B cell (primary cell): ENCODE measurements around the gene CARD10. TPM values are rescaled to one million over a fixed set of nuclear protein-coding genes. Genes with fewer than 3 reads are reported as not detected.
A peak's percentile ranks its signal among the peaks of the same experiment; 100 is the strongest.

Source experiments
- ATAC-seq: fragments of 200-7000 bp; cut with Tn5 transposase; one replicate; pipeline ENCODE4 v1.10.0; 2021; ENCODE audit warnings: low read depth, mild to moderate bottlenecking, moderate number of reproducible peaks, moderate library complexity
- CTCF ChIA-PET: fragments of 350-600 bp; sonication (Branson Sonifier 250); formaldehyde crosslinking; loops from one replicate; lab custom pipeline; 2021; ENCODE audit warnings: antibody characterized with exemption, inconsistent platforms; lab: Charles Lee
- POLR2A ChIA-PET: fragments of 350-600 bp; sonication (Branson Sonifier 250); formaldehyde crosslinking; loops from one replicate; lab custom pipeline; 2021; ENCODE audit warnings: antibody characterized with exemption; lab: Charles Lee
- DNase-seq: peaks from one replicate; pipeline ENCODE4 v3.0.0; 2013
- H2AFZ ChIP-seq: 2 replicates; pipeline ENCODE4 v1.6.1; 2012; ENCODE audit warnings: mild to moderate bottlenecking, low read depth, low read length; ENCODE audit not compliant: insufficient read depth, poor library complexity, severe bottlenecking
- H3K27ac ChIP-seq, 2 donors: 1 replicate in 1 of 2; 2 replicates in 1 of 2; pipeline ENCODE4 v1.5.1; 2012 to 2013; ENCODE audit warnings: low read length in 2 of 2, mild to moderate bottlenecking in 2 of 2, moderate library complexity in 1 of 2
- H3K27me3 ChIP-seq, 4 experiments: fragments of 200-600 bp in 1 of 4; sonication (generic) in 1 of 4; replicated peaks in 1 of 4; 1 replicate in 2 of 4; 2 replicates in 2 of 4; pipeline versions ENCODE4 v1.6.1 to v1.7.0; 2013 to 2016; ENCODE audit warnings: low read length in 3 of 4, mild to moderate bottlenecking in 2 of 4, mixed read lengths in 1 of 4, moderate library complexity in 1 of 4; ENCODE audit not compliant: insufficient read depth in 4 of 4, control insufficient read depth in 3 of 4; ENCODE audit errors: control extremely low read depth in 1 of 4
- H3K36me3 ChIP-seq, 2 experiments: replicated peaks in 1 of 2; 1 replicate in 1 of 2; 2 replicates in 1 of 2; pipeline versions ENCODE4 v1.6.1 to v1.7.1; 2013; ENCODE audit warnings: low read length in 1 of 2; ENCODE audit not compliant: insufficient read depth in 2 of 2, control insufficient read depth in 1 of 2; ENCODE audit errors: control extremely low read depth in 1 of 2, extremely low read depth in 1 of 2
- H3K4me1 ChIP-seq, 2 donors: fragments of 200-600 bp in 1 of 2; sonication (generic) in 1 of 2; 1 replicate in 1 of 2; 2 replicates in 1 of 2; pipeline versions ENCODE4 v1.5.1 to v1.6.1; 2013 to 2017; ENCODE audit warnings: low read length in 2 of 2; ENCODE audit not compliant: control insufficient read depth in 2 of 2, insufficient read depth in 2 of 2
- H3K4me2 ChIP-seq: replicated peaks from 2 replicates; pipeline ENCODE3; 2012; ENCODE audit warnings: mild to moderate bottlenecking, low read depth, low read length; ENCODE audit not compliant: poor library complexity, severe bottlenecking
- H3K4me3 ChIP-seq, 5 experiments: fragments of 200-600 bp in 1 of 5; sonication (generic) in 1 of 5; 1 replicate in 3 of 5; 2 replicates in 2 of 5; pipeline versions ENCODE4 v1.5.1 to v1.7.0; 2011 to 2016; ENCODE audit warnings: low read length in 4 of 5, mild to moderate bottlenecking in 4 of 5, low read depth in 2 of 5, control low read depth in 1 of 5, moderate library complexity in 1 of 5; ENCODE audit not compliant: insufficient read depth in 1 of 5; ENCODE audit errors: control extremely low read depth in 1 of 5, extremely low read depth in 1 of 5
- H3K79me2 ChIP-seq: fragments of 200-600 bp; sonication (generic); one replicate; pipeline ENCODE4 v1.6.0; 2016; ENCODE audit warnings: low read length; ENCODE audit not compliant: control insufficient read depth, insufficient read depth
- H3K9ac ChIP-seq: fragments of 200-600 bp; sonication (generic); 2 replicates; pipeline ENCODE4 v1.6.1; 2017; ENCODE audit warnings: mild to moderate bottlenecking, low read length, moderate library complexity
- H3K9me3 ChIP-seq, 3 donors: one replicate each; pipeline versions ENCODE4 v1.6.1 to v1.7.1; 2013; ENCODE audit warnings: low read length in 2 of 3; ENCODE audit not compliant: control insufficient read depth in 2 of 3, insufficient read depth in 1 of 3; ENCODE audit errors: control extremely low read depth in 1 of 3
- H4K20me1 ChIP-seq: 2 replicates; pipeline ENCODE4 v1.6.0; 2012; ENCODE audit warnings: mild to moderate bottlenecking, low read length; ENCODE audit not compliant: insufficient read depth, control insufficient read depth, poor library complexity, severe bottlenecking
- H3K27ac Mint-ChIP-seq: one replicate; pipeline ENCODE4 v1.8.0; 2021; ENCODE audit warnings: mixed read lengths
- H3K27me3 Mint-ChIP-seq: one replicate; pipeline ENCODE4 v1.8.0; 2021; ENCODE audit warnings: mixed read lengths
- H3K4me1 Mint-ChIP-seq: one replicate; pipeline ENCODE4 v1.8.0; 2021; ENCODE audit warnings: mixed read lengths
- H3K4me3 Mint-ChIP-seq: one replicate; pipeline ENCODE4 v1.8.0; 2021; ENCODE audit warnings: mixed read lengths
- H3K9me3 Mint-ChIP-seq: one replicate; pipeline ENCODE4 v1.8.0; 2022; ENCODE audit warnings: mixed read lengths; ENCODE audit not compliant: insufficient read depth
- EZH2 ChIP-seq: IDR thresholded peaks from 2 replicates; pipeline ENCODE4 v1.6.1; 2012; ENCODE audit warnings: borderline replicate concordance, low read depth, mild to moderate bottlenecking, moderate library complexity, low read length; ENCODE audit not compliant: insufficient read depth, poor library complexity, severe bottlenecking
- WGBS: methylation state at CpG from one replicate; pipeline ENCODE4 v1.1.5; 2013; ENCODE audit warnings: missing lambda C conversion rate; ENCODE audit not compliant: insufficient coverage; 5-methylcytosine and 5-hydroxymethylcytosine counted together
- intact Hi-C: fragments of 100-400 bp; cut with micrococcal nuclease; formaldehyde crosslinking; loops from one replicate; pipeline ENCODE4 v1.10.0; 2022
- polyA plus RNA-seq: library from polyadenylated mRNA; depleted of rRNA; stranded (reverse); fragments of >200 nt; gene quantifications from 2 replicates; pipeline ENCODE4 v1.2.3, GENCODE V29; 2012
- total RNA-seq, 2 donors: library from RNA; stranded (reverse); fragments of 120-200 nt in 1 of 2; gene quantifications; 1 replicate in 1 of 2; 2 replicates in 1 of 2; pipeline versions ENCODE4 v1.2.3 to v1.2.4, GENCODE V29; 2013 to 2022
- TF ChIP-seq, protein P1 (sequence below): fragments of 200-600 bp; IDR thresholded peaks from one replicate; pipeline ENCODE4 v1.8.0; 2022; ENCODE audit warnings: antibody characterized with exemption, mild to moderate bottlenecking

The CARD10 gene
- total and polyA plus RNA-seq, 2 donors (not counting 1 experiment from before 2014, with no cell fraction given), result not detected

DNA sequence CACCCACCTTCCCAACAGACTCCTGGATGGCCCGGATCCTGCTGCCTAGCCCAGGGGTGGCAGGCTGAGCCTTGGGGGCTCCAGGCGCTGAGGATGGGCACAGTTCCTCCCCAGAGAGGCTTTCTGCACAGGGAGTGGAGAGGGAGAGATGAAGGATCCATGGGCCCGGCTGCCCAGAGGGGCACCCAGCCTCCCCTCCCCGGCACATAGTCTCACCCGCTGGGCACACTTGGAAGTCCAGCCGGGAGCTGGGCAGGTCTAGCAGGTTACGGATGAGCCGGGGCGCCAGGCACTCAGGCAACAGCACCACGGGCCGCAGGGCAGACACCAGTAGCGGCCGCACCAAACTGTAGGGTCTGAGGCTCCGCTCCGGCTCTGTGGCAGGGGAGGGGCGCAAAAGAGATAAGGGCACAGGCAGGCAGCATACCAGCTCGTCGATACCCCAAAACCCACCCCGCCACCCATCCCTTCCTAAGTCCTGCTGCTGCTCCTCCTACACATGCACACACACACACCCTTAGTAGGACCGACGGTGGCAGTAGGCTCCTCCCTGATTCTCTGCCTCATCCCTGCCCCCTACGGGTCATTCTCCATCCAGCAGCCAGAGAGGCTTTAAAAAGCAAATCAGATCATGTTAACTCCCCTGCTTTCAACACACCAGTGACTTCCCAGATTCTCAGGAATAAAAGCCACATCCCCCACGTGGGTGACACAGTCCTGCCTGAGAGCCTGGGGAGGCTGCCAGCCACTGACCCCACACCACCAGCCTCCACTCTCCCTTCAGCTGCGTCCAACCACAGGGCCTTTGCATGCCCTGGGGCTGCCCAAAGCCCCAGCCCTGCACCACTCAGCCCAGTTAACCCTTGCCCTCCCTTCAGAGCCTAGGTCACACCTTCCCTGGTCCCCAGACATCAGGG is 26.5 kb downstream of the CARD10 start:
- H3K4me3 Mint-ChIP-seq, result no peak overlapping the region
- H3K9me3 Mint-ChIP-seq, result no peaks in the 10 kb centered on the region
- Histone ChIP-seq H2AFZ (no peak overlapping the region), H3K4me1 (peaks cover 0 to under 1% of the 10 kb centered on the region in 2 donors), H3K4me2 (no peak overlapping the region), H3K36me3 (no peaks in the 10 kb centered on the region), H4K20me1 (no peaks in the 10 kb centered on the region), H3K79me2 (peaks cover 23% of the 10 kb centered on the region), H3K27me3 (peaks cover 0 to 4% (median 0%) of the 10 kb centered on the region in 4 experiments), H3K9ac (no peak overlapping the region), H3K27ac (no peak overlapping the region), H3K9me3 (no peaks in the 10 kb centered on the region), H3K4me3 (no peak overlapping the region)
- CTCF ChIA-PET, result interaction anchor here (9.6 kb wide), 1 partner anchor 19 kb away, joined by 103 read pairs; no protein-coding TSS in a partner anchor
- POLR2A ChIA-PET, result no interaction called here
- DNase-seq, result peak; percentile 60
- H3K4me1 Mint-ChIP-seq, result peaks cover 16% of the 10 kb centered on the region
- H3K27me3 Mint-ChIP-seq, result peaks cover 3% of the 10 kb centered on the region
- H3K27ac Mint-ChIP-seq, result peak overlapping the region; percentile 59
- TF ChIP-seq EZH2, result no peak
- TF ChIP-seq, protein P1, sequence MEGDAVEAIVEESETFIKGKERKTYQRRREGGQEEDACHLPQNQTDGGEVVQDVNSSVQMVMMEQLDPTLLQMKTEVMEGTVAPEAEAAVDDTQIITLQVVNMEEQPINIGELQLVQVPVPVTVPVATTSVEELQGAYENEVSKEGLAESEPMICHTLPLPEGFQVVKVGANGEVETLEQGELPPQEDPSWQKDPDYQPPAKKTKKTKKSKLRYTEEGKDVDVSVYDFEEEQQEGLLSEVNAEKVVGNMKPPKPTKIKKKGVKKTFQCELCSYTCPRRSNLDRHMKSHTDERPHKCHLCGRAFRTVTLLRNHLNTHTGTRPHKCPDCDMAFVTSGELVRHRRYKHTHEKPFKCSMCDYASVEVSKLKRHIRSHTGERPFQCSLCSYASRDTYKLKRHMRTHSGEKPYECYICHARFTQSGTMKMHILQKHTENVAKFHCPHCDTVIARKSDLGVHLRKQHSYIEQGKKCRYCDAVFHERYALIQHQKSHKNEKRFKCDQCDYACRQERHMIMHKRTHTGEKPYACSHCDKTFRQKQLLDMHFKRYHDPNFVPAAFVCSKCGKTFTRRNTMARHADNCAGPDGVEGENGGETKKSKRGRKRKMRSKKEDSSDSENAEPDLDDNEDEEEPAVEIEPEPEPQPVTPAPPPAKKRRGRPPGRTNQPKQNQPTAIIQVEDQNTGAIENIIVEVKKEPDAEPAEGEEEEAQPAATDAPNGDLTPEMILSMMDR, result peak; percentile 52
- intact Hi-C loops, result no loop called here
- 72% methylated on average over 20 of the region's 24 CpGs for WGBS
- peak; percentile 70 for ATAC-seq
